Stimulated activated CD4-positive, alpha-beta T cell treated with anti-CD3 and anti-CD28 coated beads, Interleukin-1b, Interleukin-23, amount 100 ng/mL, for 48 hours (primary cell): ENCODE data around the gene AFF1.
"Not testable (repeated sequence)": the region's sequence is repeated elsewhere in the genome, so short reads cannot be mapped to it uniquely, and the experiment has no call there.

Experiments used
- DNase-seq: peaks from one replicate; pipeline ENCODE4 v3.0.0-alpha.2; 2020

The AFF1 gene

DNA sequence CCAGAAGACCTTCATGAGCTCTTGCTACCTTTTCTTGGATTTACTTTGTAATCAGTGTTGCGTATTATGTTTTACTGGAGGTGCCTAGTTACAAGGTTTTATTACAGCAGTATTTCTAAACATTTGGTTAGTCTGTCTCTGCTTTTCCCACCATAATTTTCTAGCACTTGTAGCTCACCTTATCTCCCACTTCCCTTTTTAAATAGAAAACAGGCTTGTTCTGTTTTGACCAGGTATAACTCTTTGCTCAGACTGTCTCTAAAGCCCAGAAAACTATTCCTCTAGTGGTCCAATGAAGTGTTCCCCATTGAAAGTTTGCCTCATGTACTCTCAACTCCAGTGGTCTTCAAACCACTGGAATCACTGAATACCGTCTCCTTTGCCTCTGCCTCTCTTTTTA lies 43.9 kb downstream of the AFF1 start:
- DNase-seq, result no peak

GRCh38 chr4:86980230-86980629 lies 45.4 kb downstream of the AFF1 start:
- DNase-seq, result no peak

DNA sequence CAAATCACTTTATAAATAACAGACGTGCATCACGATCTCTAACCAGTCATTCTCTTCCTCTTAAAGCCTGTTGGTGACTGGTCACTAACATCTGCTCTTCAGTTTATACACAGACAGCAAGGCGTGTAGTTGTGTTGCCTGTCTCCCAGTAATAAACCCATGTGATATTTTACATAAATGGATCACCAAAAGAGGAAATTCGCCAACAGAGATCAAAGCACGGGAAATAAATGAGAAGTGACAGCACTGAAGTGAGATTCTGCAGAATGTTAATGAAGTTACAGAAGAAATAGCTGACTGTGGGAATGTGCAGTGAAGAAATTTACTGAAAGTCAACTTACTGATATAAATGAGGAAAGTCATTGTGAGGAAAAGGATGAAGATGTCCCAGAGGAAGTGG lies 47.0 kb downstream of the AFF1 start:
- no peak for DNase-seq

DNA sequence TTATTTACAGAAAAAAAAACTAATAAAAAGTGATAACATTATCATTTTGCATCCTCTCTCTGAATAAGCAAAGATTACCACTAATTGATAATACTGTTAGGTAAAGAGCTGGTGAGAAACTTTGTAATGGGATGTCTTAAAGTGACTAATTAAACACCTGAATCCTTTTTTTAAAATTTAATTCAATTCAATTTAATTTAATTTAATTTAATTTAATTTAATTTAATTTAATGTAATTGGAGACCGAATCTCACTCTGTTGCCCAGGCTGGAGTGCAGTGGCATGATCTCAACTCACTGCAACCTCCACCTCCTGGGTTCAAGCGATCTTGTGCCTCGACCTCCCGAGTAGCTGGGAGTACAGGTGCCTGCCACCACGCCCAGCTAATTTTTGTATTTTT lies 51.0 kb downstream of the AFF1 start:
- not testable (repeated sequence) for DNase-seq

DNA sequence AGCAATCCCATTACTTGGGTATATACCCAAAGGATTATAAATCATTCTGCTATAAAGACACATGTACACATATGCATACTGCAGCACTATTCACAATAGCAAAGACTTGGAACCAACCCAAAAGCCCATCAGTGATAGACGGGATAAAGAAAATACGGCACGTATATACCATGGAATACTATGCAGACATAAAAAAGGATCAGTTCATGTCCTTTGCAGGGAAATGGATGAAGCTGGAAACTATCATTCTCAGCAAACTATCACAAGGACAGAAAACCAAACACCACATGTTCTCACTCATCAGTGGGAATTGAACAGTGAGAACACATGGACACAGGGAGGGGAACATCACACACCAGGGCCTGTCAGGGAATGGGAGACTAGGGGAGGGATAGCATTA lies 54.8 kb downstream of the AFF1 start:
- DNase-seq, result not testable (repeated sequence)

DNA sequence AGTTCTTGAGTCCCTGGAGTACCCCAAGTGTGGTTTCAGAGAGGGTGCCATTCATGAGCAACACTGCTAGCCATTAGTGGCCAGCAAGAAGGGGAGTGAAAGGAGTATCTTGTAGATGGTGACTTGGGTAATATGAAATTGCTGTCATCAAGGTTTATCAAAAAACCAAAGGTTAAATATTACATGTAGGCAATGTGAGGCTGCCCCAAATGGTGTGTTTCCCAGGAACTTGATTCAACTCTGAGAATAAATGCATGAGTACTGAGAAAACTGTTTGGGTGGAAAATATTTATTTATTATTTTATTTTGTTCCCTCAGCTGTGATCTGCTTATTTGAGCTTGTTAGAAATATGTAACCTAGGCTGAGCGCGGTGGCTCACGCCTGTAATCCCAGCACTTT lies 55.7 kb downstream of the AFF1 start:
- no peak for DNase-seq

DNA sequence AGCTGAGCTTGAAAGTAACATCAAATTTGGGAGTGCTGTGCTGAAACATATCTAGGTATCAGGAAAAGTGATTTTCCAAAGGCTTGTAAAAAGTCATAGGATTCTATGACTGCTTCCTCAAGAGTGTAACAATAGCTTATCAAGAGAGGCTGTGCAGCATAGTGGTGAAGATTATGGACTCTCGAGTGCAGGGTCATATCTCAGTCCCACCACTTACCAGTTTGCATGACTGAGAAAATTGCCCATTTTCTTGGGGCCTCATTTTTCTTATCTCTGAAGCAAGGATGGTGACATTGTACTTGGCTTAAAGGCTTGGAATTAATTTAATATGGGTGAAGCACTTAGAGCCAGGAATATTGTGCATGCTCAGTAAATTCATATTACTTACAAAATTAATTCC lies 57.2 kb downstream of the AFF1 start:
- DNase-seq, result no peak

DNA sequence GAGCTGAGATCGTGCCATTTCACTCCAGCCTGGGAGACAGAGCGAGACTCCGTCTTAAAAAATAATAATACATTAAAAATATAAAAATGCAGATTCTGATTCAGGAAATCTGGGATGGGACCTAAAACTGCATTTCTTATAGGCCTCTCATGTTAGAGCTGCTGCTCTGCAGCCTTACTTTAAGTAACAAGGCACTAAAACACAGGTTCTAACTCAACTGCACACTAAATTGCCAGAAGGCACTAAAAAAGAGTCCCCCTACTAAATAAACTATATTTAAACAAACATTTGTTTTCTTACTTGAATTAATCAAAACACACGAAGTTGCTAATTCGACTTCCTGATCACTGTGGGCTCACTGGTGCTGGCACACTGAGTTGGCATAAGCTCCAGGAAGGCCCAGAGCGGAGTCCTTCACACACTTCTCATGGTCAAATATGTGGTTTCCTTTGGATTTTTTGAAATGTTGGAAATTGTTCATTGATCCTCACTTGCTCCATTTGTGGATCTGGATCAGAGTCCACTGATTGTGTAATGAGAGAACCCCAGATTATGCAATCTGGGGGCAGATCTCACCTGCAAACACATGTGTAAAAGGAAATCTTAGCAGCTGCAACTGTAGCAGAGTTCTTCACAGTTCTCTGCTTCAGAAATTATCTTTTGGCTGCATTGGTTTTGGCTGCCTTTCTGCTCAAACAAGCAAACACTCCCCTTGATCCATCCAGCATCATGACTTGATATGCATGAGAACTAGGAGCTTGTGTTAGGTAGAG lies 59.3 kb downstream of the AFF1 start:
- no peak for DNase-seq

DNA sequence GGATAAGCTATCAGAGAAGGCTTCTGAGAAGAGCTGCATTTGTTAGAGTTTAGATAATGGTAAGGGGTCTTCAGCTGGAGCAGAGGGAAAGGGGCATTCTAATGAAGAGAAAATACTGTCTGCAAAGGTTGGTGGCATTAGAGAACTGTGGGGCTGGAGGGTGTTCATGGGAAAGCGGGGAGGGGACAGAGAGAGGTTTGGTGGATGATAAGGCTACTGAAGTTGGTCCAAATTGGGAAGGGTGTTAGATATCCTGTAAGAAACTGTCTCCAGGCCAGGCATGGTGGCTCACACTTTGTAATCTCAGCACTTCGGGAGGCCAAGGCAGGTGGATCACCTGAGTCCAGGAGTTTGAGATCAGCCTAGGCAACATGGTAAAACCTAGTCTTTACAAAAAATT lies 59.9 kb downstream of the AFF1 start:
- DNase-seq, result no peak

DNA sequence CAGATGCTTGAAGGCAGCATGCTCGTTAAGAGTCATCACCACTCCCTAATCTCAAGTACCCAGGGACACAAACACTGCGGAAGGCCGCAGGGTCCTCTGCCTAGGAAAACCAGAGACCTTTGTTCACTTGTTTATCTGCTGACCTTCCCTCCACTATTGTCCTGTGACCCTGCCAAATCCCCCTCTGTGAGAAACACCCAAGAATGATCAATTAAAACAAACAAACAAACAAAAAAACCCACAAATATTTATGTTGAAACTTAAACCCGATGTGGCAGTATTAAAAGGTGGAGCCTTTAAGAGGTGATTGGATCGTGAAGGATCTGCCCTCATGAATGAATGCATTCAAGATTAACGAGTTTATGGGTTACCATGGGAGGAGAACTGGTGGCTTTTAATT lies 61.7 kb downstream of the AFF1 start:
- DNase-seq, result not testable (repeated sequence)

- no peak for DNase-seq
Measured at GRCh38 chr4:86999136-86999643, 64.4 kb downstream of the AFF1 start.

- DNase-seq, result no peak
Measured at GRCh38 chr4:87002682-87003043, 67.9 kb downstream of the AFF1 start.

- DNase-seq, result no peak
Measured at GRCh38 chr4:87003266-87003665, 68.5 kb downstream of the AFF1 start.

DNA sequence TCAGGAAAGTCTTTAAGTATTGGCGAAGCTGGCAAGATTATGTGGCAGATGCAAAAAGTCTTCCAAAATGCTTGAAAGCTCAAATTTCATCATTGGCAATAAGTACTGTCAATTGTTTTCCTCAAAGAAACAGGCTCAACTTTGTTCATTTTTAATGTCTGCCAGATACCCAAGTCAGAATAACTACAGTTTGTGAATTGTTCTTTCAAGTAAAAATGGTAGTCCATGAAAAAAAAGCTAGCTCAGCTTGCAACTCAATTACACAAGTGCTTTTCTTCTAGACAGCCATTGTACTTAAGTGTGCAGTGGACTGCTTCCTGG lies 70.5 kb downstream of the AFF1 start:
- DNase-seq, result no peak

DNA sequence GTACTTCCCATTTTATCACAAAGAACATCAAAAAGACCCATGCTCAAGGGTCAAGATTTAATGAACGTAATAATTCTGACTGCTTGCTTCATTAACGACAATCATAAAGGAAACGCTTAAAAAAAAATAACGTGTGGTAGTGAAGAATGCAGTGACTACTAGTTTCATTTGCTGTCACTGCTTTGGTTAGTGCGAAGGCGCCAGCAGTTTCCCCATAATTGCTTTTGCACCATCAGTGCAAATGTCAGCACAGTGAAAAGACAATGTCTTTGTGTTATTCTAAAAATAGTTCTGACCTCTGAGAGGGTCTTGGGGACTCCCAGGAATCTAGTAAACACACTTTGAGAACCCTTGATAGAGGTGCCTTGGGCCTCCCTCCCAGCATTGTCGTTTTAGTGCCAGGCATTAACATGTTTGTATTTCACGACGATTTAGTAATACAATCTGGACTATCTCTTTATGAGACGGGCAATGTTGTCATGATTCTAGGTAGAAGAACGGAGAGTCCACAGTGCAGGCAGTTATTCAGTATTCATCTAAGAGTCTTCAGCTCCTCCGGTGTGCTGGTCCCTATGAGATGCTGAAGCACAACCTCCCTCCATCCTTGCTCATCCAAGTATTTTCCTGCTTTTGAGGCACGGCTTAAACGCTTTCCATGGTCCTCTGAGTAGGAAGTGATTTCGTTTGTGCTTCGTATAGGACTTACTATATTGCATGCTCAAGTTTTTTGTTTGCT lies 71.0 kb downstream of the AFF1 start:
- peak; percentile 55 for DNase-seq

- no peak for DNase-seq
Measured at GRCh38 chr4:87006426-87006675, 71.5 kb downstream of the AFF1 start.

DNA sequence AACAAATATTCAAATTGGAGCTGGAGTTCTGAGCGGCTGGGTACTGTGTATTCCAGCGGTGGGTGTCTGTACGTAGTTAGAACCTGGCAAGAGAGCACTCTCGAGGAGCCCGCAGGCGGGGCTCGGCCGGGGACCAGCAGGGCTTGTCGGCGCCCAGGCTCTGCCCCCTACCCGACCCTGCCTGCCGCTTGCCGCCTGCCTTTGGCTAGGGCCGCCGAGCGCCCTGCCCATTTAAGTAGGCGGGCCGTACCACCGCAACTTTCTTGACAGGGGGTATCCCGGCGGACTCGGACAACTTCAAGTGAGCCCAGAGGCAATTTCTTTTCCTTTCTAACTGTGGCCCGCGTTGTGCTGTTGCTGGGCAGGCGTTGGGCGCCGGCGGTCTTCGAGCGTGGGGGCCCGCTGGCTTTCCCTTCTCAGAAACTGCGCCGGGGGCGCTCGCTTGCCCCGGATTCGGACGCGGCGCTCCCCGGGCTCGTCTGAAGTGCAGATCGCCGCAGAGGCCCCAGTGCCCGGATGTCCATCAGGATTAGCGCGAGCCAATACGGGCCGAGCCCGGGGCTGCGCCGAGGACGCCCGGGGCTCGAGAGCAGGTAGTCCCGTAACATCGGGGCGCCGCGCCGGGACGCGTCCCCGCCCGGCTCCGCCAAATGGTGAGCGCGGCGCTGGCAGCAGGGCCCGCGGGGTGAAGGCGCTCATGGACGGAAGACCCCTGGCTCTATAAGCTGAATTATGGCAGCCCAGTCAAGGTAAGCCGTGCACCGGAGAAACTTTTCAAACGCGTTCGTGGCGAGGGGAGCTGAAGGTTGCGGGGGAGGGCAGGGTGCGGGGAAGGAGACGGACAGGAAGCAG lies 72.1 kb downstream of the AFF1 start:
- peak; percentile 88 for DNase-seq

DNA sequence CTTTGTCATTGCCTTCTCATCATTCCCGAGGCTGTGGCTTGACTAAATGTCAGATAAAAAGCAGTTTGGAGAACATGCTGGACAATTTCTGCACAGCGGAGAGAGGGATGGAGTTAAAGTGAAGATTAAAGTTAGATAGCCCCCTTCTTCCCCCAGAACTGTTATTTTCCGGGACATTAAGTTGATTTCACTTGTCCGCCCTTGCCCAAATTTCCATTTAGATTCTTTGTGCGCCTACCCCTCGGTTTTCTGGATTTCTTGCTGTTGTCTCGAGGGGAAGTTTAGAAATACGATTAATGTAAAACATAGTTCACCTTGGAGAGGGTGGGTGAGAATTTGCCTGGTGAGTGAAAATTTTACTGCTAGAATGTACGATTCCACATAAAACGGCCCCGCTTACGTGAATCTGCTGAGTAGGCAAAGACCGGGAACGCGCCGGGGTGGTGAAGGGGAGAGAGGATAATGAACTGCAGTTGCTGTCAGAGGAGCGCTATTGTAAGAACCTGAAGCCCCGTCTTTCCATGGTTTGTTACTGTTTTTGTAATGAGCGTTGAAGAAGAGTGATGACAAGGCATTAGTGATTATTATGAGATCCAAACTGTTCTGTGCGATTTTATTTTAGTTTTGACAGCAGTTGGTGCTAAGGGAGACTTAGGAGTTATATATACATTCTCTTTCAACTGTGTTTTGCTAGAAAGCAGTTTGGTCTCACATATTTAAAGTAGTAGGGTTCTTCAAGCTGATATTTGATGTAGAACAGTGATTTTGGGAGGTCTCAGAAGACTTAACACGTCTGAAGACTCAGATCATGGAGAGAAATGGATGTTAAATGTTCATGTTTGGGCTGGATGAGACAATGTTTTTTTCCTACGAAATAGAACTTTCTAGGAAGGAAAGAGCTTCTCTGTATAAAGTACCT lies 73.0 kb downstream of the AFF1 start:
- DNase-seq, result peak; percentile 40

- no peak for DNase-seq
Measured at GRCh38 chr4:87009095-87009648, 74.4 kb downstream of the AFF1 start.

- no peak for DNase-seq
Measured at GRCh38 chr4:87010192-87010591, 75.4 kb downstream of the AFF1 start.

DNA sequence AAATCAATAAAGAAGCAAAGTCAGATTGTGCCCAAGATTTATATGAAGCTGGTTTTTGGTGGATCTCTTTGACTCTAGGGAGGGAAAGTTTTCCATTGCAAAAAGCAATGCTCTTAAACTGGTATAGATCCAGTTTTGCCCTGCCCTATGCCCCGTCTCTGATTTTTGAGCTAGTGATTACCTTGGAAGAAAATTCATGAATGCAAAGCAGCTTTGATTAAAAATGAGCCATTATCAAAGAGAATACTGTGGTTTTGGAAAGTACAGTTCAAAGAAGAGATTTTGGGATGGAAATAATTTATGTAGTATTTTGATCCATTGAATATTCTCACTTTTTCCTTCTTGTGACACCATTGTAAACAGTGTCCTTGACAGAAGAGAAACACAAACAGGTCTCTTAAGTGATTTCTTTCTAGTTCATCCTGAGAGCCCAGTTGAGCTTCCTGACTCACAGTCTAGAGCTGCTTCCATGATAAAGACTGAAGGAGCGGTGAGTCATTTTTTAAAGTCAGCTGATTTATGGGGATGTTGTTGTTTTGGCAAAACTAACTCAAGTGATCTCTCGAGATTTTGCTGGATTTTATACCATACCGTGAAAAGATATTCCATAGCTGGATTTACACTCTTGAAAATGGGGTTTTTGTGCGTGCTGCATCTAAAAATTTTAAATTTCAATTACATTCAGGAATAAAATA lies 76.7 kb downstream of the AFF1 start:
- DNase-seq, result no peak
